Endothelial cell of umbilical vein (primary cell): ENCODE data around the gene PDE3B.

Experiments used
- EZH2 ChIP-seq: IDR thresholded peaks from 2 replicates; pipeline ENCODE4 v1.6.1; 2012; ENCODE audit warnings: borderline replicate concordance, low read depth, mild to moderate bottlenecking, moderate library complexity, low read length, inconsistent platforms; ENCODE audit not compliant: severe bottlenecking
- JUN ChIP-seq: IDR thresholded peaks from 2 replicates; pipeline ENCODE4 v1.6.1; 2011; ENCODE audit warnings: borderline replicate concordance, low read depth; ENCODE audit not compliant: insufficient read length, insufficient read depth
- MYC ChIP-seq: IDR thresholded peaks from one replicate; pipeline ENCODE4 v1.6.1; 2011; ENCODE audit warnings: mild to moderate bottlenecking, low read depth, low read length
- POLR2A ChIP-seq: IDR thresholded peaks from 2 replicates; pipeline ENCODE4 v1.6.1; 2012; ENCODE audit warnings: low read depth, mild to moderate bottlenecking, control low read depth, low read length
- POLR2AphosphoS5 ChIP-seq: IDR thresholded peaks from 2 replicates; pipeline ENCODE4 v1.6.1; 2012; ENCODE audit warnings: low read depth, mild to moderate bottlenecking, control low read depth, low read length, moderate library complexity; ENCODE audit not compliant: insufficient read depth
- TF ChIP-seq, protein P1 (sequence below), 2 donors: IDR thresholded peaks; 1 replicate in 1 of 2; 2 replicates in 1 of 2; pipeline ENCODE4 v1.5.1; 2011; ENCODE audit warnings: low read length in 2 of 2, mild to moderate bottlenecking in 2 of 2, moderate library complexity in 2 of 2, control low read depth in 1 of 2, inconsistent platforms in 1 of 2, low read depth in 1 of 2; ENCODE audit not compliant: insufficient read depth in 1 of 2; ENCODE audit errors: extremely low read depth in 1 of 2
- TF ChIP-seq, protein P2 (sequence below): IDR thresholded peaks from 2 replicates; pipeline ENCODE4 v1.6.1; 2011; ENCODE audit not compliant: insufficient read depth, insufficient read length

DNA sequence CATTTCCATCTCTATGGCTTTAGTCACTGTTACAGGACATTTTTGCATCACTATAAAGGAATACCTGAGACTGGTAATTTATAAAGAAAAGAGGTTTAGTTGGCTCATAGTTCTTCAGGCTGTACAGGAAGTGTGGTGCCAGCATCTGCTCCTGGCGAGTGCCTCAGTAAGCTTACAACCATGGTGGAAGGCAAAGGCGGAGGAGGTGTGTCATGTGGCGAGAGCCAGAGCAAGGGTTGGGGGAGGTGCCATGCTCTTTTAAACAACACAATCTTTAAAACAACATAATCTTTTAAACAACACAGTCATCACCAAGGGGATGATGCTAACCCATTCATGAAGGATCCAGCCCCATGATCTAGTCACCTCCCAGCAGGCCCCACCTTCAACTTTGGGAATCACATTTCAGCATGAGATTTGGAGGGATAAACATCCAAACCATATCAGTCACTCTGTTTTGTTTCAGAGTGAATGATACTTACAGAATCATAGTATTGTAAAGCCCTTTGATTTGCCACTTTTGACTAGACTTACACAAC is 103.3 kb downstream of the PDE3B start:
- TF ChIP-seq, protein P1, sequence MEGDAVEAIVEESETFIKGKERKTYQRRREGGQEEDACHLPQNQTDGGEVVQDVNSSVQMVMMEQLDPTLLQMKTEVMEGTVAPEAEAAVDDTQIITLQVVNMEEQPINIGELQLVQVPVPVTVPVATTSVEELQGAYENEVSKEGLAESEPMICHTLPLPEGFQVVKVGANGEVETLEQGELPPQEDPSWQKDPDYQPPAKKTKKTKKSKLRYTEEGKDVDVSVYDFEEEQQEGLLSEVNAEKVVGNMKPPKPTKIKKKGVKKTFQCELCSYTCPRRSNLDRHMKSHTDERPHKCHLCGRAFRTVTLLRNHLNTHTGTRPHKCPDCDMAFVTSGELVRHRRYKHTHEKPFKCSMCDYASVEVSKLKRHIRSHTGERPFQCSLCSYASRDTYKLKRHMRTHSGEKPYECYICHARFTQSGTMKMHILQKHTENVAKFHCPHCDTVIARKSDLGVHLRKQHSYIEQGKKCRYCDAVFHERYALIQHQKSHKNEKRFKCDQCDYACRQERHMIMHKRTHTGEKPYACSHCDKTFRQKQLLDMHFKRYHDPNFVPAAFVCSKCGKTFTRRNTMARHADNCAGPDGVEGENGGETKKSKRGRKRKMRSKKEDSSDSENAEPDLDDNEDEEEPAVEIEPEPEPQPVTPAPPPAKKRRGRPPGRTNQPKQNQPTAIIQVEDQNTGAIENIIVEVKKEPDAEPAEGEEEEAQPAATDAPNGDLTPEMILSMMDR (IDR thresholded peaks at IDR 0.05; ENCODE audit: extremely low read depth in 1 of 2, insufficient read depth in 1 of 2, low read depth in 1 of 2, low read length in 2 of 2): no peak
- TF ChIP-seq POLR2AphosphoS5 (no peak), EZH2 (no peak), MYC (no peak), POLR2A (no peak), JUN (no peak)
- TF ChIP-seq, protein P2, sequence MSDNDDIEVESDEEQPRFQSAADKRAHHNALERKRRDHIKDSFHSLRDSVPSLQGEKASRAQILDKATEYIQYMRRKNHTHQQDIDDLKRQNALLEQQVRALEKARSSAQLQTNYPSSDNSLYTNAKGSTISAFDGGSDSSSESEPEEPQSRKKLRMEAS: no peak
